Stimulated activated CD8-positive, alpha-beta memory T cell treated with anti-CD3 and anti-CD28 coated beads, Interleukin-4, amount 100 ng/mL, for 24 hours (primary cell): Measurements from ENCODE around the gene MX2.

Experiments used
- DNase-seq: peaks from one replicate; pipeline ENCODE4 v3.0.0-alpha.2; 2020; ENCODE audit warnings: low read depth

MX2 gene

DNA sequence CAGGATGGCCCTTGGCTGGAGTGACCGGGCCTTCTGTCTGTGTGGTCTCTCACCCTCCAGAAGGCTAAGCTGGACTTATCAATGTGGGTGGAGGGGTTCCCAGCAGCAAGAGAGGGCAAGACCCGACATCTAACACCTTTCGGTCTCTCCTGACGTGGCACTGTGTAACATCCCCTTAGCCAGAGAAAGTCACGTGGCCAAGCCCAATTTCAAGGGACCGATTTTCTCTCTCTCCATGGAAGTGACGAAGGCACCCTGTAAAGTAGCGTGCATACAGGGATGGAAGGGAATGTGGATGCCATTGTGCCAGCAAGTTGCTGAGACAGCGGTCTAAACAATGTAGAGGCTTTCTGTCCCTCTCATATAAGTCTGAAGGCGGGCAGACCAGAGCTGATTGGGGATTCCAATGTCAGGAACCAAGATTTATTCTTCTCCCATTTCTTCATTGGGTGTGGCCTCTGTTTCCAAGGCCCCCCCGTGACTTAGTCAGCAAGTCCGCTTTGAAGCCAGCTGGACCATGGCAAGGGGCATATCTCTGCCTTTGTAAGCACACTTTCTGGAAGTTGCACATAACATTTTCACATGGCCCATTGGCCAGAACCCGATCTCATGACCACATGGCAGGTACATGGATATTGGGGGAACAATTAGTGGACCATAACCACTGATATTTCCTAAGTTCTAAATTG lies 76.7 kb downstream of the MX2 start:
- DNase-seq = no peak

DNA sequence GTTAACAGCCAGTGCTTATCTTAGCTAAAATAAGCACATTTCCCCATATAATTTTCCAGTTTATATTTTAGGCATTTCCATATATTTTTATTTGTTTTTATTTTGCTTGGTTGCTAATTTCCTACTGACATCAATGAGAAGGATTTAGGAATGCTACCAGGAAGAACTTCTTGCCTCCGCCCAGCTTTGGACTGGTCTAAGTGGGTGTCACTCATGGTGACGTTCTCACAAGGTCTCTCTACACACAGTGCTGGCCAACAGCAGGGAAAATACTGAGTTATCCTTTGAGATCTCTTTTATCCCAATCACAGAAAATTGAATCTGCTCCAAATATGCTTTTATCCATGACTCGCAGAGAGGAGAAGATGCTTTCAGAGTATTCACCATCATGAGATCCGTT lies 77.4 kb downstream of the MX2 start:
- DNase-seq = no peak

GRCh38 chr21:41441546-41441945 lies 79.7 kb downstream of the MX2 start:
- no peak for DNase-seq

- no peak for DNase-seq
Observed at GRCh38 chr21:41442481-41443186, 80.8 kb downstream of the MX2 start.

GRCh38 chr21:41443562-41443961 lies 81.7 kb downstream of the MX2 start:
- DNase-seq = no peak

GRCh38 chr21:41444703-41445464 lies 83.1 kb downstream of the MX2 start:
- no peak for DNase-seq

- DNase-seq = no peak
Observed at GRCh38 chr21:41445465-41445862, 83.6 kb downstream of the MX2 start.

DNA sequence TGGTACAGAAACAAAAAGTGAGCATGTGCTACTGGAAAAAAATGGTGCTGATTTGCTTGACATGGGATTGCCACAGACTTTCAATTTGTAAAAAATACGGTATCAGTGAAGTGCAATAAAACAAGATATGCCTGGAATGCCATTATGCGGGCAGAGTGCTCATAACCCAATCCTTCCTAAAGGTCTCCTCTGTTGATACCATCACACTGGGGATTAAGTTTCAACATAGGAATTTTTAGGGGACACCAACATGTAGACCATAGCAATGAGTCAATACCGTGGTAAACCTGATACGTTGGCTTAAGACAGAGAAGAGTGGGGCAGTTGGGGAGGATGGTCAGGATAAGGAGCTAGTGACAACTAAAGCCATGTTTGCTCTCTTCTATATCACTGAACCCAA lies 84.8 kb downstream of the MX2 start:
- DNase-seq = no peak

DNA sequence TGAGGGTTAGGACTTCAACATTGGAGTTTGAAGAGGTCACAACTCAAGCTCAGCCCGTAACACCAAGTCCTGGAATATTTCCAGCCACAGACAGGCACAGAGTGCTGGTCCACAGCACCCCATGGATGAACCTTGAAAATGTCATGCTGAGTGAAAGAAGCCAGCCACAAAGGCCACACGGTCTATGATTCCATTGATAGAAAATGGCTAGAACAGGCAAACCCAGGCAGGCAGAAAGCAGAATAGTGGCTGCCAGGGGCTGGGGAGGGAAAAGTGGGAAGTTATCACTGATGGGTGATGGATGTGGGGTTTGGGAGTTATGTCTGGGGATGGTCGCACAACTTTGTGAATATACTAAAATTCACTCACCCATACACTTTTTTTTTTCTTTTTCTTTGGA lies 85.5 kb downstream of the MX2 start:
- DNase-seq = no peak

DNA sequence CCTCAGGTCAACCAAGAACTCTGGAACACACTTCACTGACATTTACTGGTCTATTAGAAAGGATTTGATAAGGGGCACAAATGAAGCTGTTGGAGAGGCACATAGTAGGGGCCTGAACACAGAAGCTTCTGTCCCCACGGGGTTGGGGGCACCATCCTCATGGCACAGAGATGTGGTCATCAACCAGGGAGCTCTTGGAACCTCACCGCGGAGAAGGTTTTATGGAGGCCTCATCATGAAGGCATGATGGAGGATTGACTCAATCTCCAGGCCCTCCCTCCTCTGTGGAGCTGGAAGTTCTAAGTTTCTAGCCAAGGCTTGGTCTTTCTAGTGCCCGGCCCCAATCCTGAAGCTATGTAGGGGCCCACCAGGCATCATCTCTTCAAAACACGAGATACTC lies 87.8 kb downstream of the MX2 start:
- DNase-seq = no peak

DNA sequence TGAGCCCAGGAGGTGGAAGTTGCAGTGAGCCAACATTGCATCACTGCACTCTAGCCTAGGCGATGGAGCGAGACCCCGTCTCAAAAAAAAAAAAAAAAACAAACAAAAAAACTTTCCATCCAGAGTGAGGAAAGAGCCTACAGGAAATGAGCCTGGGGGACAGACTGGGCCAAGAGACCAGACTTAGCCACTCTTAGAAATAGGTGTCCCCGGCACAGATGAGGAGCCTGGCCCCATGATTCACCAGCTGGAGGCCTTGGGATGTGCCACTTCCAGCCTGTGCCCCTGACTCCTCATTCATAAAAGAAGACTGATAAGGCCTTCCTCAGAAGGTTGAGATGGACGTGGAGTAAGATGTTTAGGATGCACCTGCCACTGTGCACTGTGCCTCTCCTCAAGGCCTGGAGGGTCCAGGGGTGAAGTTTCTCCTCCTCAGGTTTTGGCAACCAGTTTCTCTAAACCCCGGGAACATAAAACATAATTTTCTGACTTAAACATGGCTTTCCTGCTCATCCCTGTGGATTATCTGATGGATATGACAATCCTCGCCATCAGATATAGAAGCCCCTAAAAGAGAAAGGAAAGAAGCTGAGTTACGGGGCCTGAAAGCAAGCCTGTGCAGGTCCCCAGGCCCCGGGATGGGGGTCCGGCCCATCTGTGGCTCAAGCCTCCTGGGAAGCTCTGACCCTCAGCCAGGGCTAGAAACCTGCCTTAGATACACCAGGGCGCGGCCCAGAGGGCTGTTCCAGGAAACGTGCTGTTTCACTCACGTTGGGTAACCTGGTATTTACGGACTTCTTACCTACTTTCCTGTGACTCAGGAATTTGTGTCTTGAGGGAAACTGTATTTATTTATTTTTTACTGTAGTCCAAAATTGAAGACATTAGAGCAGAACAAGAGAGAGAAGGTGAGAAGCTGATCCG lies 90.2 kb downstream of the MX2 start:
- DNase-seq = no peak

- DNase-seq = no peak
Observed at GRCh38 chr21:41453198-41453597, 91.4 kb downstream of the MX2 start.

DNA sequence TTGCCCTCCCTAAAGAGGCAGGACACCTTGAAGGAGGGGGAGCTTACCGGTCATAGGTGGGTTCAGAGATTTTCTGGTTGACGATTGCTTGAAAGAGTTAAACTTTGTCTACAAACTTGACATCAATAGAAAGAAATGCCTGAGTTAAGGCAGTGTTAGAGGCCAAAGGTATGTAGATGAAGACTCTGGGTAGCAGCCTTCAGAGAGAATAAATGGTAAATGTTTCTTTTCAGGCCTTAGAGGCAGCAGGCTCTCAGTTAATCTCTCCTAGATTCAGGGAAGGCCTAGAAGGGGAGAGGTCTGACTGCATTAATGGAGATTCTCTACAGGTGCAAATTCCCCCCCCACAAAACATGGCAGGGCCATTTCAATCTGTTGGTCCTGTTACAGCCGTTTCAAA lies 91.9 kb downstream of the MX2 start:
- no peak for DNase-seq

DNA sequence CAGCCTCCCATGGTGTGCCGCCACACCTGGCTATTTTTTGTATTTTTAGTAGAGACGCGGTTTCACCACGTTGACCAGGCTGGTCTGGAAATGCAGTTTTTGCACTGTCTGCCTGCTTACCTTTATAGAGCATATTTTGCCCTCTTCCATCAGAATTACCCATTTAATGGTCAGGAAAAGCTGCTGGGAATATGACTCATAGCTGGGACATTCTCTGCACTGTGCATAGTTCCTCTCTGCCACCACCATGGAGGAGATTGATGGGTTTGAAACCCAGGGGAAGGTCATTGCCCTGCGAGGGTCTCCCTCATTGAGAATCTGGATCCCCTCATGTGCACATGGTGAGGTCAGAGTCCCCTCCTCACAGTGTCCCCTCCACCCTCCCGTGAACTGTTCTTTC lies 96.3 kb downstream of the MX2 start:
- no peak for DNase-seq

DNA sequence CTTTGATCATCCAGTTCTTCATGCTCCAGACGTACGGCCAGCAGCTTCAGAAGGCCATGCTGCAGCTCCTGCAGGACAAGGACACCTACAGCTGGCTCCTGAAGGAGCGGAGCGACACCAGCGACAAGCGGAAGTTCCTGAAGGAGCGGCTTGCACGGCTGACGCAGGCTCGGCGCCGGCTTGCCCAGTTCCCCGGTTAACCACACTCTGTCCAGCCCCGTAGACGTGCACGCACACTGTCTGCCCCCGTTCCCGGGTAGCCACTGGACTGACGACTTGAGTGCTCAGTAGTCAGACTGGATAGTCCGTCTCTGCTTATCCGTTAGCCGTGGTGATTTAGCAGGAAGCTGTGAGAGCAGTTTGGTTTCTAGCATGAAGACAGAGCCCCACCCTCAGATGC lies 96.7 kb downstream of the MX2 start:
- no peak for DNase-seq
